Sigmoid colon (tissue), 4 donors: ENCODE results near the gene TM4SF18.

Experiments
- CTCF ChIP-seq, 4 experiments: fragments of 450-650 bp in 3 of 4; fragments of 200-600 bp in 1 of 4; IDR thresholded peaks; one replicate each; pipeline ENCODE4 v1.5.1; 2016 to 2019; ENCODE audit warnings: antibody characterized with exemption in 4 of 4, mild to moderate bottlenecking in 3 of 4, moderate library complexity in 2 of 4
- POLR2A ChIP-seq, 2 donors: fragments of 450-650 bp; IDR thresholded peaks; one replicate each; pipeline ENCODE4 v1.6.1; 2016; ENCODE audit warnings: antibody characterized with exemption in 2 of 2, mild to moderate bottlenecking in 2 of 2, moderate library complexity in 2 of 2
- POLR2AphosphoS5 ChIP-seq, 4 donors: sonication (generic); formaldehyde crosslinking; IDR thresholded peaks; one replicate each; pipeline ENCODE4 v1.6.1; 2017; ENCODE audit warnings: antibody characterized with exemption in 4 of 4

GRCh38 chr3:149371723-149372114, 38.3 kb upstream of the TM4SF18 start:
- no peak for TF ChIP-seq CTCF (IDR thresholded peaks at IDR 0.05)
- TF ChIP-seq POLR2AphosphoS5 (IDR thresholded peaks at IDR 0.05), result no peak
- TF ChIP-seq POLR2A (IDR thresholded peaks at IDR 0.05), result no peak
